HG03439 (cell line): ENCODE data around the gene RTL9.
"Not testable (repeated sequence)": the region's sequence is repeated elsewhere in the genome, so short reads cannot be mapped to it uniquely, and the experiment has no call there.

ENCODE experiments used
- ATAC-seq: cut with Tn5 transposase; IDR thresholded peaks from one replicate; pipeline ENCODE4 v1.9.1; 2021; ENCODE audit warnings: mild to moderate bottlenecking, moderate library complexity; ENCODE audit not compliant: unreplicated experiment

RTL9 gene

DNA sequence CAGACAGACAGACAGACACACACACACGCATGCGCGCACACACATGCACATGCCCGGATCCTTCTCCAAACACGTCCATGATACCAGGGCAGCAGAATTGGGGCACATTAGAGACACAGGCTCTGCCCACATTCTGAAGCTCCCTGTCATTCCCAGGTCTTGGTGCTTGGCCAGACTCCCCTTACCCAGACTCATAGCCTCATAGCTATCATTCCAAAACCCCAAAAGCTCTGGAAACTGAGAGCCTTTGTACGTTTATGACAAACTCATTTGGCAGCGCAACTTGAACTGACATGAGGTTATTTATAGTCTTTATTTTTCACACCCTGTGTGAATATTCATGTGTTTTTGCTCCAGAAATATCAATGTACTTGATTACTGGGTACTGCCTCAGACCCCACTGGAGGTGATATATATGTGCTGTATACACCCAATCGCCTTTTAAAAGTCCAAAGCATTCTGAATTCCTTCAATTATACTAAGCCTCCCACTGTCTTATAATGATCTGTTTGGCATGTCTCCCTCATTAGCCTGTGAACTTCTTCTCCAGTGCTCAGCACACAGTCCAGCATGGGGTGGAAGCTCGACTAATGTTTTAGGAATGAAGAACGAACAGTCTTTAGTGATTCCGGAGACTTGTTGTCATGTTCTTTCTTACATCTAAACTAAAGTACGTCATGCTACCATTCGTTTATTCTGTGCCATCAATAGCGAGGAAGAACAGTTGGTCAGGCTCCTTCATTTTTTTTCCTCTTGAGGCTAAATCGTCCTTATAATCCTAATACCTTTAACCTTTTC, 45.0 kb downstream of the RTL9 start:
- no peak for ATAC-seq

DNA sequence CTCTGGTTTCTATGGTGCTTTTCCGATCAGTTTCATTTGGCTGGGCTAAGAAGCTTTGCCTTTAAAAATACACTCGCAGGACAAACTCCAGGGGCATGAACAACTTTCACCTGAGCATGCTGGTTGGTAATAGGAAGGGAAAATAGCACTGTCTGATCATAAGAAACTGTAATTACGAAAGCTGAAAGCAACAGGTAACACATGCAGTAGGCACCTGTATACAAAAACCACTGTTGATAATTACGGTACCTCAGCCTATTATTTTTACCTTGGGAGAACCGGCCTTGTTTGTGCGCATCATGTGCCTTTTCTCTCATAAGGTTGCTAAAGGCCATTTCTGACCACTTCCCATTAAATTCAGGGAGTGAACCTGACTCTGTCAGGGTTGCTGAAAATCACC, 45.7 kb downstream of the RTL9 start:
- ATAC-seq: no peak

DNA sequence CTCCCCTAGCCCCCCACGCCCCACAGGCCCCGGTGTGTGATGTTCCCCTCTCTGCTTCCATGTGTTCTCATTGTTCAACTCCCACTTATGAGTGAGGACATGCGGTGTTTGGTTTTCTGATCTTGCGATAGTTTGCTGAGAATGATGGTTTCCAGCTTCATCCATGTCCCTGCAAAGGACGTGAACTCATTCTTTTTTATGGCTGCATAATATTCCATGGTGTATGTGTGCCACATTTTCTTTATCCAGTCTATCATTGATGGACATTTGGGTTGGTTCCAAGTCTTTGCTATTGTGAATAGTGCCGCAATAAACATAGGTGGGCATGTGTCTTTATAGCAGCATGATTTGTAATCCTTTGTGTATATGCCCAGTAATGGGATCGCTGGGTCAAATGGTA, 47.6 kb downstream of the RTL9 start:
- ATAC-seq: not testable (repeated sequence)

DNA sequence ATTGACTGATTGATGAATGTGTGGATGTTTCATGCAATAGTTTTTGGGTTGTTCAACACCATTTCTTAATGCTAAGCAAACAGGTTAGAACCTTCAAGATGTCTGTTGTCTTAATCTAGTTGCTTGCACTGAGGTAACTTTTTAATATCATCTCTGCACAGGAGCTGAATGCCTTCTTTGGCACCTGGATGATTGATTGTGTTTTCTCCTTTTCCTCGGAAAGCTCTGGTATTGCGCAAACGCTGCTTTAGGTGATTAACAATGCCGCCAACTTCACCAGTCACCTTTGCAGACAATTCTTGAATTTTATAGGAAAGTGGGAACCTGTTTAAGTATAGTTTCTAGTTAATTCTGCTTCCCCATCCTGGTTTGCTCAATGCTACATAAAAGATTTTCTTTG, 48.2 kb downstream of the RTL9 start:
- ATAC-seq: no peak

DNA sequence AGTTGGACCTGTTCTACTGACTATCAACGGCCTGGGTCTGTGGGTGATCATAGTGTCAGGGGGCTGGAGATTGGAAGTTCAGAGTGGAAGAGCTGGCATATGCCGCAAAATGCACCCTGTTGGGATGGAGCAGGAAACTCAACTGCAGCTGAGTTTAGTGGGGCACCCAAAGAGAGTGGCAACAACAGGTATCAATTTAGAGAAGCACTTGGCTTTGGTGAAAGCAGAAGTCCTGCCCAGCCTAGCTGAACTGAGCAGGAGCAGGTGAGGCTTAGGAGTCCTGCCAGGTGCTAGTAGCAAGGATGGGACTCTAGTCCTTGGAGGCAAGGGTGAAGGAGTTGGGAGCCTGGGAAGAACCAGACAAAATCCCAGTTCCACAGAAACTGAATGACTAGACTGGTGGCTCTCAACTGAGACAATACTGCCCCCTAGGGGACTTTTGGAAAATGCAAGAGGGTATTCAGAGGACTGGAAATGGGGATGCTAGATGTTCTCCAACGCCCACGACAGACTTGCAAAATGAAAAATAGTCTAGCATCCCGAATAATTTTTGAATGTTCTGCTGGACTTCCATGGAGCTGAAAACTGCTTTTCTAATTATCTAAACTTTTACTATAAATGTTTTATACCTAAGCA, 49.4 kb downstream of the RTL9 start:
- ATAC-seq: no peak
